HT-29 (cell line): ENCODE data around the gene SCYGR7. TPM values are rescaled to one million over a fixed set of nuclear protein-coding genes. Genes with fewer than 3 reads are reported as not detected.

Experiments used
- DNase-seq: peaks from one replicate; pipeline ENCODE4 v3.0.0-alpha.2; 2015; ENCODE audit warnings: low spot score
- small RNA-seq: library from RNA; depleted of rRNA; stranded (forward); fragments of <200 nt; gene quantifications from one replicate; pipeline ENCODE3, GENCODE V24; 2014
- total RNA-seq: library from RNA; depleted of rRNA; stranded (reverse); fragments of >200 nt; shearing (Covaris generic); gene quantifications from 2 replicates; pipeline ENCODE4 v1.2.3, GENCODE V29; 2014; rRNA removed

The SCYGR7 gene
- total RNA-seq, 1 experiment from 2014 or later = not detected

- DNase-seq = no peak
Measured at GRCh38 chr2:227759411-227760118, 31.4 kb downstream of the SCYGR7 start.

GRCh38 chr2:227761740-227762476, 33.8 kb downstream of the SCYGR7 start:
- peak; percentile 76 for DNase-seq

GRCh38 chr2:227765788-227766372, 37.7 kb downstream of the SCYGR7 start:
- no peak for DNase-seq

- peak; percentile 90 for DNase-seq
Measured at GRCh38 chr2:227766373-227766883, 38.3 kb downstream of the SCYGR7 start.

GRCh38 chr2:227767830-227768229, 39.7 kb downstream of the SCYGR7 start:
- DNase-seq = no peak

GRCh38 chr2:227772197-227772661, 44.1 kb downstream of the SCYGR7 start:
- no peak for DNase-seq

GRCh38 chr2:227772932-227773331, 44.8 kb downstream of the SCYGR7 start:
- no peak for DNase-seq

- peak; percentile 52 for DNase-seq
Measured at GRCh38 chr2:227774011-227774624, 46.0 kb downstream of the SCYGR7 start.

GRCh38 chr2:227774895-227775842, 47.0 kb downstream of the SCYGR7 start:
- no peak for DNase-seq

Small RNAs within 50 kb of the gene (small RNA-seq; reads per million reads assigned to genes)
- gene RNA5SP121 (1.1 reads per million, percentile 42 among the genes with 10 or more reads in this experiment), gene SNRPGP8 (not detected)

Other genes with a start within 250 kb of the SCYGR7 start
- gene SCYGR2, start 129.4 kb upstream of the SCYGR7 start, total RNA-seq = not detected in 2 replicates
- gene SCYGR3, start 113.5 kb upstream of the SCYGR7 start, total RNA-seq = not detected in 2 replicates
- not detected in 2 replicates for gene SCYGR4, start 110.8 kb upstream of the SCYGR7 start, total RNA-seq
- not detected in 2 replicates for gene SCYGR5, start 61.5 kb upstream of the SCYGR7 start, total RNA-seq
- 0.03 TPM in 1 of 2 replicates, not detected in the other for gene SLC19A3, start 10.3 kb upstream of the SCYGR7 start, total RNA-seq
- gene SCYGR6, start 3.6 kb upstream of the SCYGR7 start, total RNA-seq = not detected in 2 replicates
- not detected in 2 replicates for gene SCYGR8, start 17.6 kb downstream of the SCYGR7 start, total RNA-seq
- gene CCL20, start 85.5 kb downstream of the SCYGR7 start, total RNA-seq = 0.18 and 0.31 TPM in 2 replicates
- not detected in 2 replicates for gene DAW1, start 143.3 kb downstream of the SCYGR7 start, total RNA-seq